Stomach (tissue), 4 donors: Measurements from ENCODE around the gene VRK2.

Experiments used
- CTCF ChIP-seq, 7 experiments: fragments of 450-650 bp in 4 of 7; fragments of 200-600 bp in 3 of 7; sonication (generic) in 3 of 7; IDR thresholded peaks; one replicate each; pipeline ENCODE4 v1.5.1; 2016 to 2019; ENCODE audit warnings: antibody characterized with exemption in 7 of 7, control low read depth in 2 of 7, mild to moderate bottlenecking in 1 of 7
- EP300 ChIP-seq: sonication (generic); formaldehyde crosslinking; IDR thresholded peaks from one replicate; pipeline ENCODE4 v1.6.1; 2017; ENCODE audit warnings: antibody characterized with exemption
- POLR2A ChIP-seq, 4 donors: fragments of 450-650 bp; IDR thresholded peaks; one replicate each; pipeline ENCODE4 v1.6.1; 2016; ENCODE audit warnings: antibody characterized with exemption in 4 of 4, control low read depth in 2 of 4, mild to moderate bottlenecking in 1 of 4, moderate library complexity in 1 of 4
- POLR2AphosphoS5 ChIP-seq, 3 donors: sonication (generic); formaldehyde crosslinking; IDR thresholded peaks; one replicate each; pipeline ENCODE4 v1.6.1; 2016; ENCODE audit warnings: antibody characterized with exemption in 3 of 3

- no peak for TF ChIP-seq CTCF (IDR thresholded peaks at IDR 0.05)
- no peak for TF ChIP-seq EP300
- TF ChIP-seq POLR2A (IDR thresholded peaks at IDR 0.05): no peak
- no peak for TF ChIP-seq POLR2AphosphoS5 (IDR thresholded peaks at IDR 0.05)
Observed at GRCh38 chr2:58133395-58133794, 86.8 kb downstream of the VRK2 start.
